Activated naive CD8-positive, alpha-beta T cell treated with anti-CD3 and anti-CD28 coated beads, Interleukin-2, amount 50 U/mL, for 24 hours (primary cell): ENCODE results near the gene GAL3ST3.

Experiments
- ATAC-seq: fragments of 150-1000 bp; cut with Tn5 transposase; one replicate; pipeline ENCODE4 v1.10.0; 2021
- DNase-seq: peaks from one replicate; pipeline ENCODE4 v3.0.0; 2021
- H3K27ac Mint-ChIP-seq: one replicate; pipeline ENCODE4 v1.8.0; 2021; ENCODE audit warnings: mild to moderate bottlenecking, mixed read lengths
- H3K27me3 Mint-ChIP-seq: one replicate; pipeline ENCODE4 v1.8.0; 2021; ENCODE audit warnings: mixed read lengths
- H3K36me3 Mint-ChIP-seq: one replicate; pipeline ENCODE4 v1.8.0; 2021; ENCODE audit warnings: low read depth, mixed read lengths
- H3K4me1 Mint-ChIP-seq: one replicate; pipeline ENCODE4 v1.8.0; 2021; ENCODE audit warnings: mixed read lengths
- H3K4me3 Mint-ChIP-seq: one replicate; pipeline ENCODE4 v1.8.0; 2021; ENCODE audit warnings: mild to moderate bottlenecking, moderate library complexity, mixed read lengths
- H3K9me3 Mint-ChIP-seq: one replicate; pipeline ENCODE4 v1.8.0; 2021; ENCODE audit warnings: mixed read lengths

GAL3ST3 gene

GRCh38 chr11:66061268-66061667, 12.3 kb upstream of the GAL3ST3 start:
- Mint-ChIP-seq H3K27me3 (no peaks in the 10 kb centered on the region), H3K9me3 (no peaks in the 10 kb centered on the region), H3K27ac (peak overlapping the region; percentile 92), H3K36me3 (peaks cover 85% of the 10 kb centered on the region), H3K4me3 (peak overlapping the region; percentile 34), H3K4me1 (peaks cover 48% of the 10 kb centered on the region)
- ATAC-seq (peak; percentile 48), DNase-seq (no peak)

GRCh38 chr11:66059966-66060680, 11.2 kb upstream of the GAL3ST3 start:
- Mint-ChIP-seq H3K9me3 (no peaks in the 10 kb centered on the region), H3K36me3 (peaks cover 87% of the 10 kb centered on the region), H3K27ac (peak overlapping the region; percentile 68), H3K27me3 (no peaks in the 10 kb centered on the region), H3K4me1 (peaks cover 42% of the 10 kb centered on the region), H3K4me3 (no peak overlapping the region)
- ATAC-seq (no peak), DNase-seq (no peak)

- Mint-ChIP-seq H3K9me3 (no peaks in the 10 kb centered on the region), H3K27me3 (no peaks in the 10 kb centered on the region), H3K36me3 (peaks cover 79% of the 10 kb centered on the region), H3K4me1 (peaks cover 47% of the 10 kb centered on the region), H3K4me3 (no peak overlapping the region), H3K27ac (no peak overlapping the region)
- no peak for DNase-seq
- ATAC-seq: no peak
Measured at GRCh38 chr11:66056501-66056900, 7.5 kb upstream of the GAL3ST3 start.

GRCh38 chr11:66055021-66055420, 6.1 kb upstream of the GAL3ST3 start:
- H3K27ac Mint-ChIP-seq: no peak overlapping the region
- no peak overlapping the region for H3K4me3 Mint-ChIP-seq
- ATAC-seq (no peak), DNase-seq (no peak)
- H3K9me3 Mint-ChIP-seq: no peaks in the 10 kb centered on the region
- H3K4me1 Mint-ChIP-seq: peaks cover 41% of the 10 kb centered on the region
- H3K27me3 Mint-ChIP-seq: no peaks in the 10 kb centered on the region
- peaks cover 64% of the 10 kb centered on the region for H3K36me3 Mint-ChIP-seq

GRCh38 chr11:66052664-66052982, 3.7 kb upstream of the GAL3ST3 start:
- no peak for ATAC-seq
- H3K27ac Mint-ChIP-seq: peak overlapping the region; percentile 98
- no peak for DNase-seq
- no peaks in the 10 kb centered on the region for H3K9me3 Mint-ChIP-seq
- H3K4me3 Mint-ChIP-seq: peak overlapping the region; percentile 99
- peaks cover 45% of the 10 kb centered on the region for H3K36me3 Mint-ChIP-seq
- peaks cover 34% of the 10 kb centered on the region for H3K4me1 Mint-ChIP-seq
- H3K27me3 Mint-ChIP-seq: peaks cover 4% of the 10 kb centered on the region

GRCh38 chr11:66051766-66052663, 3.1 kb upstream of the GAL3ST3 start, which contains the start of gene SF3B2:
TSS of gene SF3B2 (plus strand) at chr11:66052364. CDS start at chr11:66052385, 21 bp downstream.
- peak within 1 kb of the TSS; percentile 99 for H3K4me3 Mint-ChIP-seq
- peak within 1 kb of the TSS; percentile 98 for H3K27ac Mint-ChIP-seq
- DNase-seq: peak; percentile 94
- H3K4me1 Mint-ChIP-seq: peaks cover 34% of the 10 kb centered on the region
- peak; percentile 99 for ATAC-seq
- H3K27me3 Mint-ChIP-seq: peaks cover 4% of the 10 kb centered on the region
- H3K36me3 Mint-ChIP-seq: peaks cover 41% of the 10 kb centered on the region
- no peaks in the 10 kb centered on the region for H3K9me3 Mint-ChIP-seq

- Mint-ChIP-seq H3K27me3 (peaks cover 4% of the 10 kb centered on the region), H3K4me1 (peaks cover 32% of the 10 kb centered on the region), H3K4me3 (peak overlapping the region; percentile 99), H3K36me3 (peaks cover 35% of the 10 kb centered on the region), H3K27ac (peak overlapping the region; percentile 98), H3K9me3 (no peaks in the 10 kb centered on the region)
- ATAC-seq (no peak), DNase-seq (no peak)
Measured at GRCh38 chr11:66051371-66051765, 2.4 kb upstream of the GAL3ST3 start.

GRCh38 chr11:66050581-66051231, 1.7 kb upstream of the GAL3ST3 start:
- Mint-ChIP-seq H3K36me3 (peaks cover 30% of the 10 kb centered on the region), H3K27ac (peak overlapping the region; percentile 98), H3K27me3 (peaks cover 4% of the 10 kb centered on the region), H3K9me3 (no peaks in the 10 kb centered on the region), H3K4me1 (peaks cover 33% of the 10 kb centered on the region), H3K4me3 (peak overlapping the region; percentile 99)
- DNase-seq (no peak), ATAC-seq (no peak)

- ATAC-seq: no peak
- no peak for DNase-seq
- no peak overlapping the region for H3K4me3 Mint-ChIP-seq
- H3K4me1 Mint-ChIP-seq: peaks cover 31% of the 10 kb centered on the region
- H3K36me3 Mint-ChIP-seq: peaks cover 5% of the 10 kb centered on the region
- H3K27me3 Mint-ChIP-seq: peaks cover 4% of the 10 kb centered on the region
- H3K9me3 Mint-ChIP-seq: no peaks in the 10 kb centered on the region
- no peak overlapping the region for H3K27ac Mint-ChIP-seq
Measured at GRCh38 chr11:66047541-66048365, 1.2 kb downstream of the GAL3ST3 start.

GRCh38 chr11:66046901-66047300, 2.1 kb downstream of the GAL3ST3 start:
- no peak for ATAC-seq
- H3K36me3 Mint-ChIP-seq: no peaks in the 10 kb centered on the region
- H3K27ac Mint-ChIP-seq: no peak overlapping the region
- no peak overlapping the region for H3K4me3 Mint-ChIP-seq
- peaks cover 29% of the 10 kb centered on the region for H3K4me1 Mint-ChIP-seq
- H3K27me3 Mint-ChIP-seq: peaks cover 4% of the 10 kb centered on the region
- H3K9me3 Mint-ChIP-seq: no peaks in the 10 kb centered on the region
- DNase-seq: no peak

GRCh38 chr11:66045177-66045639, 3.8 kb downstream of the GAL3ST3 start:
- H3K9me3 Mint-ChIP-seq: no peaks in the 10 kb centered on the region
- peak overlapping the region; percentile 52 for H3K4me3 Mint-ChIP-seq
- peak; percentile 85 for ATAC-seq
- H3K27ac Mint-ChIP-seq: peak overlapping the region; percentile 71
- H3K36me3 Mint-ChIP-seq: no peaks in the 10 kb centered on the region
- peak; percentile 88 for DNase-seq
- peaks cover 19% of the 10 kb centered on the region for H3K4me1 Mint-ChIP-seq
- peaks cover 4% of the 10 kb centered on the region for H3K27me3 Mint-ChIP-seq

- Mint-ChIP-seq H3K27me3 (peaks cover 4% of the 10 kb centered on the region), H3K27ac (peak overlapping the region; percentile 71), H3K36me3 (no peaks in the 10 kb centered on the region), H3K9me3 (no peaks in the 10 kb centered on the region), H3K4me1 (peaks cover 19% of the 10 kb centered on the region), H3K4me3 (peak overlapping the region; percentile 52)
- no peak for DNase-seq
- peak; percentile 65 for ATAC-seq
Measured at GRCh38 chr11:66044757-66045156, 4.2 kb downstream of the GAL3ST3 start.

GRCh38 chr11:66042996-66043906, 5.7 kb downstream of the GAL3ST3 start:
- H3K4me1 Mint-ChIP-seq: peaks cover 13% of the 10 kb centered on the region
- no peaks in the 10 kb centered on the region for H3K36me3 Mint-ChIP-seq
- H3K9me3 Mint-ChIP-seq: no peaks in the 10 kb centered on the region
- H3K27me3 Mint-ChIP-seq: peaks cover 1% of the 10 kb centered on the region
- H3K4me3 Mint-ChIP-seq: no peak overlapping the region
- DNase-seq: no peak
- ATAC-seq: no peak
- H3K27ac Mint-ChIP-seq: no peak overlapping the region
